Fibroblast of skin of right biceps (primary cell): Measurements from ENCODE around the gene RGS8.

ENCODE experiments used
- DNase-seq: peaks from one replicate; pipeline ENCODE4 v3.0.0-alpha.2; 2013

The RGS8 gene

DNA sequence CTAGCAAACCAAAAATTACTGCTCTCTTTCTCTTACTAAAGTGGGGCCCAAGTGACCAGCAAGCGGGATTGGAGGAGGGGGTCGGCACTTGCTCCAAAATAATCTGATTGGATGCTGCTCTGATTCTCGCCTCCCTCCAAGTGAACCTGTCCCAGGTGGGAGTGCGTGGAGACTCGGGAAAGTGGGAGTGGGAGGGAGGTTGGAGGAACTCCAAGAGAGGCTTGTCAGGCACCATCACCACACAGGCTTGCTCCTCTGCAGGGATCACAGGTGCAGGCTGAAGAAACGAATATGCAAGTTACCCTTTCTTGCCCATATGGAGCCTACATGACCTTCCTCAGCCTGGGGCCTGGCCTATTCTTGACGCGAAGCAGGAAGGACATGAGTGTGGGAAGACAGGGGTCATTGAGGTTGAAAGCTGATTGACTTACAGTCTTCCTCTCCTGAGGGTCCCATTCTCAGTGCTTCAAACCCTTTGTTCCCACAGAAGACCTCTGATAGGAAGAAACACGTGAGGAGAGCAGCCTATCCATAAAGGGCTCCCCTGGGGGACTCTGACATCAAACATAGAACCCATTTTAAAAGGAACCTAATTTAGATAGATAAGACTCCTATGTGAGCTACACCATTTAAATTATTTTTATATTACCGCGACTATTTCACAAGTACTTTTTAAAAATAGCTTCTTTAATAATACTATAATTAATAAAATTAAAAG, 14.2 kb downstream of the RGS8 start:
- DNase-seq, result no peak

GRCh38 chr1:182669266-182669665, 15.1 kb downstream of the RGS8 start:
- DNase-seq, result no peak

DNA sequence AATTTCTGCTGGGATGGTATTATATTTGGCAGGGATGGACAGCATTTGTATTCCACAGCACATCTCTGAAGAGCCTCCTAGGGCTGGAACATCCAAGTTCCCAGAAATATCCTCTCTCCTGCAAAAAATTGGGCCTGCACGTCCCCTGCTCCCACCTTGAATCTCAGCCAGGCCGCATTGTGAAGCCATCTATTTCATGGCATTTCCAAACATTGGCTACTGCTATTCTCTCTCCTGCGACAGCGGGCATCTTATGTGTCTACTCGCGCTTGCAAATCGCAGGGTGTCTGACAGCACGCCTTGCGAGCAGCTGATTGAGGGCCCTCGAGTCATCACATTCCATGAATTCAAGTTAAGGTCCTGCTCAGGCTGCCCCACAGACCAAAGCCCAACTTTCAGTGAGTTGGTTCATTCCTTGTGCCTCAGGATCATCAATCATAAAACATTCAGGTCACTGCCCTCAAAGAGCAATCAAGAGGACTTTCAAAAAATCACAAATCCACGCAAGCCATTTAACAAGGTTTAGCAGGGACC, 15.8 kb downstream of the RGS8 start:
- DNase-seq, result no peak

GRCh38 chr1:182667848-182668505, 16.4 kb downstream of the RGS8 start:
- DNase-seq, result no peak

DNA sequence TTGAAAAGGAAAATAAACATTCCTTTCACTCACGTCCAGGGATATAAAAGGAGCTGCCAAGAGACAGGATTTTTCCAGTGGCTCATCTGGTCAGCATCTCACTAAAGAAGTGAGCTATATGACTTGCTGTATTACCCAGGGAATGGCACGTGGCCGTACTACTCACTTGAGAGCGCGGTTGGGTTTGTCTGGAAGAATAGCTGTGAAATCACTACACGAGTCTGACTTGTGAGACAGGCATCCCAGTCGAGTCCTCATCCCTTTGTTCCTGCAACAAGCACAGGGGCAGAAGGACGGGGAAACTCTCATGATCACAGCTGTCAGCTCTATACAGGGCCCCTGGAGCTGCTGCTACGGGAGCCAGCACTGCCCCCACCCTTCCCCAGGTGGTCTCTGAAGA, 17.7 kb downstream of the RGS8 start:
- DNase-seq, result peak; percentile 65

GRCh38 chr1:182664296-182664695, 20.1 kb downstream of the RGS8 start:
- no peak for DNase-seq

GRCh38 chr1:182662956-182663355, 21.4 kb downstream of the RGS8 start:
- DNase-seq, result no peak

GRCh38 chr1:182662121-182662890, 22.1 kb downstream of the RGS8 start:
- DNase-seq, result peak; percentile 22

- no peak for DNase-seq
These were observed 26.3 kb downstream of the RGS8 start for GRCh38 chr1:182658055-182658454.

GRCh38 chr1:182656842-182657397, 27.5 kb downstream of the RGS8 start:
- no peak for DNase-seq

- DNase-seq, result no peak
These were observed 30.4 kb downstream of the RGS8 start for GRCh38 chr1:182653986-182654385.

DNA sequence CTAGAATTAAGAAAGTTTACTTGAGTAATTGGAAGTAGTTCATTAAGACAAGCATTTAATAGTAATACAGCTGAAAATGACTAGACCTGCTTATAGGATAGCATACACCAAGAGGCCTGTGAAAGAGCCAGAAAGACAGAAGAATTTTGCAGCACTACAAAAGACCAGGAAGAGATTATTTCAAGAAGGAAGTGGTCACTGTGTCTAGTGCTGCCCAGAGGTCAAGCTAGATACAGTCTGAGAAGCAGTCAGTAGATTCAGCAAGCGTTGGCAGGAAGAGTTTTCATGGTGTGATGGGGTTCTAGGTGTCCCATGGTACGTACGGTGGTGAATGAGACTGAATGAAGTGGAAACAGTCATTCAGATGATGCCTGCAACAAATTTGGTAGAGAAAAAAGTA, 31.5 kb downstream of the RGS8 start:
- DNase-seq, result no peak

GRCh38 chr1:182651339-182651724, 33.1 kb downstream of the RGS8 start:
- no peak for DNase-seq

DNA sequence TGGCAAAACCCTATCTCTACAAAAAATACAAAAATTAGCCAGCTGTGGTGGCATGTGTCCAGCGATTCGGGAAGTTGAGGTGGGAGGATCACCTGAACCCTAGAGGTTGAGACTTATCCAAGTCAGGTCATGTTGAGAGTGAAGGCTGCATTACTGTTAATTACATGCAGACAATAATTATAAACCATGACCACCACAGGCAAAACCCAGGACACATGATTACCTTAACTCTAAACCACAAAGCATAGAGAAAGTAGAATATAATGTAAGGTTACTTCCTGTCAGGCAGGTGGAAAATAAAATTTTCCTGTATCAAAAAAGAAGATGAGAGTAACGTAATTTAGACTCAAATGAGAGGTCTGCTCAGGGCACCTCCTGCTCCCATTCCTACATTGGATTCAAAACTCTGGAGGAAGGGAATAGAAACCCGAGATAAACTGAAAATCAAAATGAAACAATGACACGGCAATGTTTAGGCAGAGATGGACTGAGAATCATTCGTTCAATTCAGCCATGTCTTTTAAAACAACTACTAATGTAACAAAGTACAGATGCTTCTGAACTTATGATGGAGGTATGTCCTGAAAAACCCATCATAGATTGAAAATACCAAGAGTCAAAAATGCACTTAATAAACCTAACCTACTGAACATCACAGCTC, 33.6 kb downstream of the RGS8 start:
- DNase-seq, result no peak

DNA sequence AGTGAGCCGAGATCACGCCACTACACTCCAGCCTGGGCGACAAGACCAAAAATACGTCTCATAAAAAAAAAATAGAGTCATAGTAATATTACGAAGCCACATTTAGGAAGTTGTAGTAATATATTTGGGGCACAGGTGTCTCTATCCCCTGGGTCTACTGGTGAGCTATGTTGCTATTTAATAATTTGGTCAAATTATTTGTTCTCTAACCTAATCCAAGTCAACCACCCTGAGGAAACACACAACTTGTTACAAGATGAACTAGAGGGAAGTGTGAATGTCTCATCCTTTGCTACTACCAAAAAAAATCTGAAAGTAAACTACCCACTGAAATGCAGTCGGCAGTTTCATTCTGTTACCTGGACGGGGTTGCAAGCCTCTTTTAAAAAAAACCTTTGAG, 35.3 kb downstream of the RGS8 start:
- no peak for DNase-seq

- no peak for DNase-seq
These were observed 37.6 kb downstream of the RGS8 start for GRCh38 chr1:182646739-182647138.

DNA sequence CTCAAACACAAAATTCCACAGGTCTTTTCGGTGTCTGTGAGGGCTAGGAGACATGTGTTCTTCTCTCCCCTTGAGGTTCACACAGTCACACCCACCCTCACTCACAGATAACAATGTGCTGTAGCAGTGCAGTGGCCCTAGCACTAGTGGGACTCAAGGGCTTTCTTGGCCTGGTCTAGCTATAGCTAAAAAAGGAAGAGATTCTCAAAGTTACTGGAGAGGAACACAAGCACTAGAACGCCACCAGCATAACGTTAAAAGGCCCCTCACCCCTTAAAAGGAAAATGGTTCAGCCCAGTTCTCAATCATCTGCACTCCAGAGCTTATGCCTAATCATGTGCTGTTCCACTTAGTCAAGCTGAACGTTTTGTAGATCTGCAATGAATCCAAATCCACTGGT, 39.5 kb downstream of the RGS8 start:
- DNase-seq, result no peak

- no peak for DNase-seq
These were observed 40.7 kb downstream of the RGS8 start for GRCh38 chr1:182643699-182644098.

DNA sequence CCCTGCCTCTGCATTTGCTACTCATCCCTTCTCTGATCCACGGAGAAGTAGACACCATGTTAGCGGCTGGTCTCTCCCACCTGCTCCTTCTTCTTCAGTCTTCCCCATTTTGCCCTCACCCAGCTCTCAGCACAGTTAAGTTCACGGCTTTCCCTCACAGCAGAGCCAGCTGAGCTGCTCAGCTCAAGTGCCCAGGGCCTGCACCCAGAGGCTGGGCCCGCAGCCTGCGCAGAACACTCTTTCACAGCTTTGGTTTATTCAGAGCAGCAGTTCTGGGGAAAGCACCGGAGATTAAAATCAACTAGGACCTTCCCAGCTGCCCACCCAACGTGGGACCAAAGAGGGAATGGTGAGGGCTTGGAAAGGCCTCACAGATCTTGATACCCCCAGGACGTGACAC, 41.9 kb downstream of the RGS8 start:
- DNase-seq, result no peak

GRCh38 chr1:182641561-182641960, 42.8 kb downstream of the RGS8 start:
- DNase-seq, result no peak

- no peak for DNase-seq
These were observed 45.1 kb downstream of the RGS8 start for GRCh38 chr1:182639330-182639729.

DNA sequence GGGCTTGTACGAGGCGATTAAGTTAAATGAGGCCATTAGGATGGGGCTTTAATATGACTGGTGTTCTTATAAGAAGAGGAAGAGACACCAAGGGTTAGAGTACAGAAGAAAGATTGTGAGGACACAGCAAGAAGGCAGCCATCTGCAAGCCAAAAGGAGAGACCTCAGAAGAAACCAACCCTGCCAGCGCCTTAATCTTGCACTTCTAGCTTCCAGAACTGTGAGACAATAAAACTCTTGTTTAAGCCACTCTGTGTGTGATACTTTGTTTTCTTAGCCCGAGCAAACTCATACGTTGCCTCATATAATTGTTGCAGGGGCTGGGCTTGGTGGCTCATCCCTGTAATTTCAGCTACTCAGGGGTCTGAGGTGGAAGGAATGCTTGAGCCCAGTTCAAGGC, 46.6 kb downstream of the RGS8 start:
- DNase-seq, result no peak

- DNase-seq, result no peak
These were observed 48.5 kb downstream of the RGS8 start for GRCh38 chr1:182635871-182636270.
